ENCODE data around the gene DENND1C. TPM values are rescaled to one million over a fixed set of nuclear protein-coding genes. Genes with fewer than 3 reads are reported as not detected.

Gene DENND1C
- total and polyA plus RNA-seq, 2 donors (not counting 1 experiment from before 2014, with no cell fraction given) = not detected

- peaks cover 2% of the 10 kb centered on the region for H3K4me1 ChIP-seq (ENCODE audit: control insufficient read depth, extremely low read depth, insufficient read depth, low read length)
- TF ChIP-seq CTCF (conservative IDR thresholded peaks at IDR 0.05 in 1 of 2, IDR thresholded peaks at IDR 0.05 in 1 of 2; ENCODE audit: low read depth in 1 of 2, low read length in 2 of 2) (no peak), EZH2 (IDR thresholded peaks at IDR 0.05; ENCODE audit: low read length, missing control alignments) (no peak)
- peaks cover 4% of the 10 kb centered on the region for H3K27me3 ChIP-seq (ENCODE audit: control insufficient read depth, insufficient read depth, low read length)
- H3K9me3 ChIP-seq (ENCODE audit: control insufficient read depth, insufficient read depth, low read depth, low read length) = no peaks in the 10 kb centered on the region
- H3K79me2 ChIP-seq (ENCODE audit: control insufficient read depth, insufficient read depth, low read length) = no peaks in the 10 kb centered on the region
- peak within 1 kb of the TSS; percentile 98 for H3K4me2 ChIP-seq (ENCODE audit: extremely low read depth, insufficient read depth, low read length)
- peak within 1 kb of the TSS; percentile 32 for H3K9ac ChIP-seq (ENCODE audit: insufficient read depth, low read length)
- DNase-seq (ENCODE audit: low read depth in 2 of 2) = peak; percentile 73 to 75
- peak within 1 kb of the TSS; percentile 92 for H2AFZ ChIP-seq (ENCODE audit: low read length)
- H3K4me3 ChIP-seq (replicated peaks in 1 of 4; ENCODE audit: control extremely low read depth in 1 of 4, insufficient read depth in 1 of 4, low read depth in 3 of 4, low read length in 4 of 4) = peak within 1 kb of the TSS; percentile 57 to 81 (median 68)
- no peak within 1 kb of the TSS for H3K27ac ChIP-seq (ENCODE audit: insufficient read depth, low read length)
- no peaks in the 10 kb centered on the region for H4K20me1 ChIP-seq (ENCODE audit: control insufficient read depth, extremely low read depth, insufficient read depth, low read length)
- H3K36me3 ChIP-seq (ENCODE audit: control insufficient read depth, insufficient read depth, low read length) = peaks cover 2% of the 10 kb centered on the region
These were observed 22.1 kb downstream of the DENND1C start, which contains the start of gene SLC25A23 for GRCh38 chr19:6459262-6460098. SLC25A23 (minus strand) TSS chr19:6459792; CDS start chr19:6459628, 164 bp downstream.

DNA sequence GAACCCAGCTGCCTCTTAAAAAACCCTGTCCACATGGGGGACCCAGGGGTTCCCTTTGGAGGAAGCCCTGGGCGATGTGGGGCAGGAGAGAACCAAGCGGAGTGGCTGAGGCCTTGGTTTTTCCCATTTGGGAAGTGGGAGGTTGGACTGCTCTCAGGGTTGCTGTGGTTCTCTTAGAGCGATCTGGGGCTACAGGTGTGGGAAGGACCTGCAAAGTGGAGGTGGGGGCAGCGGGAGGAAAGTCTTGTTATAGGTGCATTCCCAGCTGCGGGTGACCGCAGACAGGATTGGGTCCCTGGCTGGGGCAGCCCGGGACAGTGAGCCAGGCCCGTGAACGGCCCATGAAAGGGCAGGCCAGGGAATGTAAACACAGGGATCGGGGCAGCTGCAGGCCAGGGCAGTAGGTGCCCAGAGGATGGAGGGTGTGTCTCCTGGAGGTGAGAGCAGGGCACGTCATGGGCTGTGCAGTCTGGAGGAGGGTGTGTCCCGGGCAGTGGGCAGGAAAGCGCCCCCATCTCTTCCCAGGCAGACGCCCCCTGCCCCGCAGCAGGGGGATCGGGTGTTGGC, 22.8 kb downstream of the DENND1C start:
- H3K4me3 ChIP-seq (replicated peaks in 1 of 4; ENCODE audit: control extremely low read depth in 1 of 4, insufficient read depth in 1 of 4, low read depth in 3 of 4, low read length in 4 of 4) = peak overlapping the region; percentile 54 to 68 (median 62)
- H3K27ac ChIP-seq (ENCODE audit: insufficient read depth, low read length) = no peak overlapping the region
- no peak for TF ChIP-seq CTCF (conservative IDR thresholded peaks at IDR 0.05 in 1 of 2, IDR thresholded peaks at IDR 0.05 in 1 of 2; ENCODE audit: low read depth in 1 of 2, low read length in 2 of 2)
- no peak for TF ChIP-seq EZH2 (IDR thresholded peaks at IDR 0.05; ENCODE audit: low read length, missing control alignments)
- no peaks in the 10 kb centered on the region for H3K9me3 ChIP-seq (ENCODE audit: control insufficient read depth, insufficient read depth, low read depth, low read length)
- H3K36me3 ChIP-seq (ENCODE audit: control insufficient read depth, insufficient read depth, low read length) = peaks cover 2% of the 10 kb centered on the region
- no peaks in the 10 kb centered on the region for H4K20me1 ChIP-seq (ENCODE audit: control insufficient read depth, extremely low read depth, insufficient read depth, low read length)
- no peak overlapping the region for H2AFZ ChIP-seq (ENCODE audit: low read length)
- peak overlapping the region; percentile 32 for H3K9ac ChIP-seq (ENCODE audit: insufficient read depth, low read length)
- H3K79me2 ChIP-seq (ENCODE audit: control insufficient read depth, insufficient read depth, low read length) = no peaks in the 10 kb centered on the region
- peaks cover 2% of the 10 kb centered on the region for H3K4me1 ChIP-seq (ENCODE audit: control insufficient read depth, extremely low read depth, insufficient read depth, low read length)
- no peak for DNase-seq (ENCODE audit: low read depth in 2 of 2)
- H3K27me3 ChIP-seq (ENCODE audit: control insufficient read depth, insufficient read depth, low read length) = peaks cover under 1% of the 10 kb centered on the region
- peak overlapping the region; percentile 98 for H3K4me2 ChIP-seq (ENCODE audit: extremely low read depth, insufficient read depth, low read length)

DNA sequence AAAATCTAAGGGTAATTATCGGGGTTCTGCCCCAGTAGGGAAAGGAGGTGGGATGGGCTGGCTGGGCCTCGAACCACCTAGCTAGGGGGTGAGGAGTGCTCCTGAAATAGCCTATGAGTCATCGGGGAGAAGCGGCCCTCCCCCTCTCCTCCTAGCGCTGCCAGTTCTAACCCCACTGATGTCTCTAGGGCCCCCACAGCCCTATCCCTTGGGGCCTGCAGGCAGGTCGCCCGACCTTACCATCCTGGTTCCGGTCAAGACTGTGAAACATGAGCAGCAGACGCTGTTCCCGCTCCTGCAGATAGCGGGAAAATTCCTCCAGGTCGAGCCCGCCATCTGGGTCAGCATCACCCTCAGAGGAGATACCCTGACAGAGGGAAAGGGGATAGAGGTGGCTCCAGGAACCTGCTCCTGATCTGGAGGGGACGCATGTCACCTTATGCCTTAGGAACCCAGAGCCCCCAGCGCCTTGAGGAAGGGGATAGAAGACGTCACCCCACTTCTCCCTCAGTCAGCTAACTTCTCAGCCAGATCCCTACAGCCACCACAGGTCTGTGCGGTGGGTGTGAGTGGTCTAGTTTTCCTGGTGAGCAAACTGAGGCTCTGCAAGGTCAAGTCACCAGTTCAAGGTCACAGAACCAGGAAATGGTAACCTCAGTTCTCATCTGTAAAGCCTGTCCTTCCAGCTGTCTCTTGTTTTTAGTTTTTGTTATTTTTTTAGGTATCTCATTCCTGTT, 23.5 kb downstream of the DENND1C start:
- H3K27me3 ChIP-seq (ENCODE audit: control insufficient read depth, insufficient read depth, low read length) = no peaks in the 10 kb centered on the region
- no peaks in the 10 kb centered on the region for H3K79me2 ChIP-seq (ENCODE audit: control insufficient read depth, insufficient read depth, low read length)
- H4K20me1 ChIP-seq (ENCODE audit: control insufficient read depth, extremely low read depth, insufficient read depth, low read length) = no peaks in the 10 kb centered on the region
- H3K4me3 ChIP-seq (replicated peaks in 1 of 4; ENCODE audit: control extremely low read depth in 1 of 4, insufficient read depth in 1 of 4, low read depth in 3 of 4, low read length in 4 of 4) = peak overlapping the region in 1 of 4 experiments; percentile 68
- TF ChIP-seq CTCF (conservative IDR thresholded peaks at IDR 0.05 in 1 of 2, IDR thresholded peaks at IDR 0.05 in 1 of 2; ENCODE audit: low read depth in 1 of 2, low read length in 2 of 2) (no peak), EZH2 (IDR thresholded peaks at IDR 0.05; ENCODE audit: low read length, missing control alignments) (no peak)
- no peak overlapping the region for H3K4me2 ChIP-seq (ENCODE audit: extremely low read depth, insufficient read depth, low read length)
- H3K4me1 ChIP-seq (ENCODE audit: control insufficient read depth, extremely low read depth, insufficient read depth, low read length) = peaks cover 2% of the 10 kb centered on the region
- DNase-seq (ENCODE audit: low read depth in 2 of 2) = no peak
- H2AFZ ChIP-seq (ENCODE audit: low read length) = no peak overlapping the region
- no peak overlapping the region for H3K27ac ChIP-seq (ENCODE audit: insufficient read depth, low read length)
- peaks cover 2% of the 10 kb centered on the region for H3K36me3 ChIP-seq (ENCODE audit: control insufficient read depth, insufficient read depth, low read length)
- no peaks in the 10 kb centered on the region for H3K9me3 ChIP-seq (ENCODE audit: control insufficient read depth, insufficient read depth, low read depth, low read length)
- H3K9ac ChIP-seq (ENCODE audit: insufficient read depth, low read length) = no peak overlapping the region
